ENCODE data around the gene PLXDC2. TPM values are rescaled to one million over a fixed set of nuclear protein-coding genes. Genes with fewer than 3 reads are reported as not detected.
A peak's percentile ranks its signal among the peaks of the same experiment; 100 is the strongest.

The PLXDC2 gene
- total and polyA plus RNA-seq, 2 donors (not counting 1 experiment from before 2014, with no cell fraction given): 4.2 to 5.1 TPM

DNA sequence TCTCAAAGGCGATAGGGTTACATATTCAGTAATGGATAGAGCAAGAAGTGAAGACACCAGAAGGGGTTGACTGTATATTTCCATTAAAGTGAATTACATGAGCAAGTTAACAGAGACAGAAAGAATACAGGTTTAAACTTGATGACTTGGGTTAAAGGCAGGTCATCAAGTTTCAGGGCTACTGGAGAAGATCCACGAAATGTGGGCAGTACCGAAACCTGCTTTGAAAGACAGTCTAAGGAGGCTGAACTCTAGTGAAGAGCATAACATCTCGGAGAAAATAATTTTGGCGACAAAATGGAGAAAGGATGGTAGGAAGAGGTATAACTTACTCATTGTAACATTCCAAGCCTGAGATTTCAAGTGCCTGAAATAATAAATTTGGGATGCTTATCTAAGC is 26.6 kb upstream of the PLXDC2 start:
- no peak overlapping the region for H3K4me3 ChIP-seq (replicated peaks in 1 of 4; ENCODE audit: control extremely low read depth in 1 of 4, insufficient read depth in 1 of 4, low read depth in 3 of 4, low read length in 4 of 4)
- H3K27me3 ChIP-seq (ENCODE audit: control insufficient read depth, insufficient read depth, low read length): no peaks in the 10 kb centered on the region
- no peaks in the 10 kb centered on the region for H3K36me3 ChIP-seq (ENCODE audit: control insufficient read depth, insufficient read depth, low read length)
- H3K27ac ChIP-seq (ENCODE audit: insufficient read depth, low read length): no peak overlapping the region
- no peak for TF ChIP-seq EZH2 (IDR thresholded peaks at IDR 0.05; ENCODE audit: low read length, missing control alignments)
- no peaks in the 10 kb centered on the region for H3K9me3 ChIP-seq (ENCODE audit: control insufficient read depth, insufficient read depth, low read depth, low read length)
- H3K79me2 ChIP-seq (ENCODE audit: control insufficient read depth, insufficient read depth, low read length): no peaks in the 10 kb centered on the region
- no peak overlapping the region for H3K9ac ChIP-seq (ENCODE audit: insufficient read depth, low read length)
- H3K4me1 ChIP-seq (ENCODE audit: control insufficient read depth, extremely low read depth, insufficient read depth, low read length): no peaks in the 10 kb centered on the region
- no peak overlapping the region for H2AFZ ChIP-seq (ENCODE audit: low read length)
- DNase-seq (ENCODE audit: low read depth in 2 of 2): no peak
- no peaks in the 10 kb centered on the region for H4K20me1 ChIP-seq (ENCODE audit: control insufficient read depth, extremely low read depth, insufficient read depth, low read length)
- no peak overlapping the region for H3K4me2 ChIP-seq (ENCODE audit: extremely low read depth, insufficient read depth, low read length)

DNA sequence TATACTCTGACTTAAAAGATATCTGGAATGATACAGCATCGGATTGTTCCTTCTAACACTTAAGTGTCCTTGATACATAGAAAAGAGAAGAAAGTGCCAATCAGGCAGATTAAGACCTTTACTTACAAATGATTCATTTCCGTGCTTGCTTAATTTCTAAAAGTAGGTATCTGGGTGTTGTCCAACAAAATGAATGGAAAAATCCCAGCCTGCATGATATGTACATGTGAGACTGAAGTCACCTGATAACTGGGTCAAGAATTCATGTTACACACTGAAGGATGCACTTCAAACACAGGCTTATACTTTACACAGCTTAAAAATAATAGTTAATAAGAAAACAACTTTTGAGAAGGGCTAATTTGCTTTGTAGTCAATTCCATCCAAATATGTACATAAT is 25.2 kb upstream of the PLXDC2 start:
- peak in 1 of 2 donors; percentile 18 for DNase-seq (ENCODE audit: low read depth in 2 of 2)
- Histone ChIP-seq H3K9ac (ENCODE audit: insufficient read depth, low read length) (no peak overlapping the region), H3K4me1 (ENCODE audit: control insufficient read depth, extremely low read depth, insufficient read depth, low read length) (no peaks in the 10 kb centered on the region), H2AFZ (ENCODE audit: low read length) (no peak overlapping the region), H3K4me2 (ENCODE audit: extremely low read depth, insufficient read depth, low read length) (no peak overlapping the region), H3K79me2 (ENCODE audit: control insufficient read depth, insufficient read depth, low read length) (no peaks in the 10 kb centered on the region), H3K4me3 (replicated peaks in 1 of 4; ENCODE audit: control extremely low read depth in 1 of 4, insufficient read depth in 1 of 4, low read depth in 3 of 4, low read length in 4 of 4) (no peak overlapping the region), H3K9me3 (ENCODE audit: control insufficient read depth, insufficient read depth, low read depth, low read length) (no peaks in the 10 kb centered on the region), H3K27ac (ENCODE audit: insufficient read depth, low read length) (no peak overlapping the region), H3K27me3 (ENCODE audit: control insufficient read depth, insufficient read depth, low read length) (no peaks in the 10 kb centered on the region), H4K20me1 (ENCODE audit: control insufficient read depth, extremely low read depth, insufficient read depth, low read length) (no peaks in the 10 kb centered on the region), H3K36me3 (ENCODE audit: control insufficient read depth, insufficient read depth, low read length) (no peaks in the 10 kb centered on the region)
- TF ChIP-seq EZH2 (IDR thresholded peaks at IDR 0.05; ENCODE audit: low read length, missing control alignments): no peak
- TF ChIP-seq, protein P1, sequence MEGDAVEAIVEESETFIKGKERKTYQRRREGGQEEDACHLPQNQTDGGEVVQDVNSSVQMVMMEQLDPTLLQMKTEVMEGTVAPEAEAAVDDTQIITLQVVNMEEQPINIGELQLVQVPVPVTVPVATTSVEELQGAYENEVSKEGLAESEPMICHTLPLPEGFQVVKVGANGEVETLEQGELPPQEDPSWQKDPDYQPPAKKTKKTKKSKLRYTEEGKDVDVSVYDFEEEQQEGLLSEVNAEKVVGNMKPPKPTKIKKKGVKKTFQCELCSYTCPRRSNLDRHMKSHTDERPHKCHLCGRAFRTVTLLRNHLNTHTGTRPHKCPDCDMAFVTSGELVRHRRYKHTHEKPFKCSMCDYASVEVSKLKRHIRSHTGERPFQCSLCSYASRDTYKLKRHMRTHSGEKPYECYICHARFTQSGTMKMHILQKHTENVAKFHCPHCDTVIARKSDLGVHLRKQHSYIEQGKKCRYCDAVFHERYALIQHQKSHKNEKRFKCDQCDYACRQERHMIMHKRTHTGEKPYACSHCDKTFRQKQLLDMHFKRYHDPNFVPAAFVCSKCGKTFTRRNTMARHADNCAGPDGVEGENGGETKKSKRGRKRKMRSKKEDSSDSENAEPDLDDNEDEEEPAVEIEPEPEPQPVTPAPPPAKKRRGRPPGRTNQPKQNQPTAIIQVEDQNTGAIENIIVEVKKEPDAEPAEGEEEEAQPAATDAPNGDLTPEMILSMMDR (conservative IDR thresholded peaks at IDR 0.05 in 1 of 2, IDR thresholded peaks at IDR 0.05 in 1 of 2; ENCODE audit: low read depth in 1 of 2, low read length in 2 of 2): no peak

DNA sequence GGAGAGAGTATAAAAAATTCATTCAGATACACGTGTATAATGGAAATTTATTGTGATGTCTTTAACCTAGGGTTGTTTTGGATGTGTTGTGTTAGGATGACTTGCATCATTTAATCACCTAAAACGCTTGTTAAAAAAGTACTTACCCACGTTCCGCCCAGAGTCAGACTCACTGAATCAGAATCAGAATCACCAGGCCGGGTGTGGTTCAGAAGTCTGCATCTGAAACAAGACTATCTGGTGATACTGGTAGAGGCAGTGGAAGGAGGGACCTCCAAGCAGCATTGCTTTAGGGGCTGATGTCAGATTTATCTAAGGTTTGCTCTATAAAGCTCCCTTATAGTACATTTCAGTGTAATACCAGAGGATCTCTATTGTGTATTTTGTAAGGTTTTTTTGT is 20.5 kb upstream of the PLXDC2 start:
- no peak overlapping the region for H3K9ac ChIP-seq (ENCODE audit: insufficient read depth, low read length)
- no peak for TF ChIP-seq EZH2 (IDR thresholded peaks at IDR 0.05; ENCODE audit: low read length, missing control alignments)
- TF ChIP-seq, protein P1 (conservative IDR thresholded peaks at IDR 0.05 in 1 of 2, IDR thresholded peaks at IDR 0.05 in 1 of 2; ENCODE audit: low read depth in 1 of 2, low read length in 2 of 2): no peak
- H3K27ac ChIP-seq (ENCODE audit: insufficient read depth, low read length): no peak overlapping the region
- no peaks in the 10 kb centered on the region for H3K9me3 ChIP-seq (ENCODE audit: control insufficient read depth, insufficient read depth, low read depth, low read length)
- H3K4me1 ChIP-seq (ENCODE audit: control insufficient read depth, extremely low read depth, insufficient read depth, low read length): no peaks in the 10 kb centered on the region
- H3K4me2 ChIP-seq (ENCODE audit: extremely low read depth, insufficient read depth, low read length): no peak overlapping the region
- H3K4me3 ChIP-seq (replicated peaks in 1 of 4; ENCODE audit: control extremely low read depth in 1 of 4, insufficient read depth in 1 of 4, low read depth in 3 of 4, low read length in 4 of 4): no peak overlapping the region
- no peaks in the 10 kb centered on the region for H3K36me3 ChIP-seq (ENCODE audit: control insufficient read depth, insufficient read depth, low read length)
- H4K20me1 ChIP-seq (ENCODE audit: control insufficient read depth, extremely low read depth, insufficient read depth, low read length): no peaks in the 10 kb centered on the region
- H3K27me3 ChIP-seq (ENCODE audit: control insufficient read depth, insufficient read depth, low read length): no peaks in the 10 kb centered on the region
- H2AFZ ChIP-seq (ENCODE audit: low read length): no peak overlapping the region
- DNase-seq (ENCODE audit: low read depth in 2 of 2): no peak
- no peaks in the 10 kb centered on the region for H3K79me2 ChIP-seq (ENCODE audit: control insufficient read depth, insufficient read depth, low read length)
